OCI-LY3 (cell line): ENCODE data around the gene SUCLA2.

Experiments used
- H2AFZ ChIP-seq: fragments of 200-600, 300-600 bp; shearing (Covaris generic); 2 replicates; pipeline ENCODE4 v1.6.0; 2014; ENCODE audit warnings: antibody characterized with exemption, low read depth, low read length
- H3K27ac ChIP-seq: fragments of 200-600, 300-600 bp; sonication (generic); 2 replicates; pipeline ENCODE4 v1.5.1; 2014; ENCODE audit warnings: mild to moderate bottlenecking, low read length, moderate library complexity, mixed read lengths
- H3K27me3 ChIP-seq: fragments of 200-600, 300-600 bp; sonication (generic); 2 replicates; pipeline ENCODE4 v1.6.1; 2014; ENCODE audit warnings: low read depth, low read length, mixed read lengths
- H3K36me3 ChIP-seq: fragments of 200-600, 300-600 bp; sonication (generic); replicated peaks from 2 replicates; pipeline ENCODE3; 2014; ENCODE audit warnings: low read depth, low read length, mixed read lengths
- H3K4me1 ChIP-seq: fragments of 300-600, 200-600 bp; sonication (generic); 2 replicates; pipeline ENCODE4 v1.6.1; 2014; ENCODE audit warnings: low read length, mixed read lengths
- H3K4me2 ChIP-seq: fragments of 200-600, 300-600 bp; sonication (generic); 2 replicates; pipeline ENCODE4 v1.6.1; 2014; ENCODE audit warnings: low read length, mixed read lengths
- H3K4me3 ChIP-seq: fragments of 300-600, 200-600 bp; sonication (generic); 2 replicates; pipeline ENCODE4 v1.5.1; 2014; ENCODE audit warnings: antibody characterized with exemption, mild to moderate bottlenecking, low read length, moderate library complexity
- H3K79me2 ChIP-seq: fragments of 300-600, 200-600 bp; shearing (Covaris generic); 2 replicates; pipeline ENCODE4 v1.6.1; 2014; ENCODE audit warnings: mild to moderate bottlenecking, low read length, mixed read lengths
- H3K9ac ChIP-seq: fragments of 300-600, 200-600 bp; shearing (Covaris generic); 2 replicates; pipeline ENCODE4 v1.6.0; 2014; ENCODE audit warnings: mild to moderate bottlenecking, low read length, moderate library complexity
- H3K9me3 ChIP-seq: fragments of 200-600, 300-600 bp; shearing (Covaris generic); 2 replicates; pipeline ENCODE4 v1.6.1; 2014; ENCODE audit warnings: low read length, mixed read lengths; ENCODE audit not compliant: insufficient read depth
- H4K20me1 ChIP-seq: fragments of 200-600, 300-600 bp; sonication (generic); 2 replicates; pipeline ENCODE4 v1.6.1; 2016; ENCODE audit warnings: low read length, mixed read lengths; ENCODE audit not compliant: insufficient read depth
- EZH2phosphoT487 ChIP-seq: fragments of 200-600 bp; shearing (Covaris generic); IDR thresholded peaks from 2 replicates; pipeline ENCODE4 v1.6.1; 2018; ENCODE audit warnings: antibody characterized with exemption, mixed run types, low read depth
- TF ChIP-seq, protein P1 (sequence below): fragments of 200-600, 300-600 bp; sonication (generic); IDR thresholded peaks from 2 replicates; pipeline ENCODE4 v1.5.1; 2014; ENCODE audit warnings: antibody characterized with exemption, low read length, low read depth

Gene SUCLA2

GRCh38 chr13:47976325-47976724, 24.7 kb downstream of the SUCLA2 start:
- Histone ChIP-seq H3K4me2 (no peak overlapping the region), H3K79me2 (peaks cover 4% of the 10 kb centered on the region; the same call in 1 of the 2 replicates), H3K4me3 (no peak overlapping the region), H2AFZ (no peak overlapping the region), H3K9me3 (peaks cover 3% of the 10 kb centered on the region; the same call in 1 of the 2 replicates), H3K36me3 (peaks cover 40% of the 10 kb centered on the region), H3K4me1 (no peaks in the 10 kb centered on the region), H3K27me3 (no peaks in the 10 kb centered on the region), H3K9ac (no peak overlapping the region), H3K27ac (no peak overlapping the region), H4K20me1 (no peaks in the 10 kb centered on the region)
- TF ChIP-seq EZH2phosphoT487: no peak
- TF ChIP-seq, protein P1, sequence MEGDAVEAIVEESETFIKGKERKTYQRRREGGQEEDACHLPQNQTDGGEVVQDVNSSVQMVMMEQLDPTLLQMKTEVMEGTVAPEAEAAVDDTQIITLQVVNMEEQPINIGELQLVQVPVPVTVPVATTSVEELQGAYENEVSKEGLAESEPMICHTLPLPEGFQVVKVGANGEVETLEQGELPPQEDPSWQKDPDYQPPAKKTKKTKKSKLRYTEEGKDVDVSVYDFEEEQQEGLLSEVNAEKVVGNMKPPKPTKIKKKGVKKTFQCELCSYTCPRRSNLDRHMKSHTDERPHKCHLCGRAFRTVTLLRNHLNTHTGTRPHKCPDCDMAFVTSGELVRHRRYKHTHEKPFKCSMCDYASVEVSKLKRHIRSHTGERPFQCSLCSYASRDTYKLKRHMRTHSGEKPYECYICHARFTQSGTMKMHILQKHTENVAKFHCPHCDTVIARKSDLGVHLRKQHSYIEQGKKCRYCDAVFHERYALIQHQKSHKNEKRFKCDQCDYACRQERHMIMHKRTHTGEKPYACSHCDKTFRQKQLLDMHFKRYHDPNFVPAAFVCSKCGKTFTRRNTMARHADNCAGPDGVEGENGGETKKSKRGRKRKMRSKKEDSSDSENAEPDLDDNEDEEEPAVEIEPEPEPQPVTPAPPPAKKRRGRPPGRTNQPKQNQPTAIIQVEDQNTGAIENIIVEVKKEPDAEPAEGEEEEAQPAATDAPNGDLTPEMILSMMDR: no peak

GRCh38 chr13:47964863-47965262, 36.2 kb downstream of the SUCLA2 start:
- TF ChIP-seq EZH2phosphoT487: no peak
- TF ChIP-seq, protein P1: no peak
- Histone ChIP-seq H3K9ac (no peak overlapping the region), H3K9me3 (peaks cover 26% of the 10 kb centered on the region), H3K36me3 (peaks cover 59% of the 10 kb centered on the region), H3K79me2 (no peaks in the 10 kb centered on the region), H4K20me1 (no peaks in the 10 kb centered on the region), H3K4me2 (no peak overlapping the region), H3K4me3 (no peak overlapping the region), H3K27ac (no peak overlapping the region), H3K4me1 (no peaks in the 10 kb centered on the region), H2AFZ (no peak overlapping the region), H3K27me3 (no peaks in the 10 kb centered on the region)

GRCh38 chr13:47962237-47962636, 38.8 kb downstream of the SUCLA2 start:
- no peak overlapping the region for H3K4me3 ChIP-seq
- H3K27me3 ChIP-seq: no peaks in the 10 kb centered on the region
- peaks cover 48% of the 10 kb centered on the region for H3K9me3 ChIP-seq
- H3K36me3 ChIP-seq: peaks cover 78% of the 10 kb centered on the region
- no peak overlapping the region for H3K9ac ChIP-seq
- H2AFZ ChIP-seq: no peak overlapping the region
- H3K4me1 ChIP-seq: no peaks in the 10 kb centered on the region
- TF ChIP-seq EZH2phosphoT487: no peak
- TF ChIP-seq, protein P1: no peak
- H3K4me2 ChIP-seq: no peak overlapping the region
- H3K79me2 ChIP-seq: no peaks in the 10 kb centered on the region
- no peaks in the 10 kb centered on the region for H4K20me1 ChIP-seq
- H3K27ac ChIP-seq: no peak overlapping the region

GRCh38 chr13:47959468-47960247, 41.4 kb downstream of the SUCLA2 start:
- no peaks in the 10 kb centered on the region for H3K27me3 ChIP-seq

More at GRCh38 chr13:47959468-47960247, 41.4 kb downstream of the SUCLA2 start:
- no peaks in the 10 kb centered on the region for H3K79me2 ChIP-seq
- no peak overlapping the region for H3K27ac ChIP-seq
- TF ChIP-seq EZH2phosphoT487: no peak
- TF ChIP-seq, protein P1: no peak
- H3K9ac ChIP-seq: no peak overlapping the region
- H3K9me3 ChIP-seq: peaks cover 63% of the 10 kb centered on the region
- no peak overlapping the region for H3K4me2 ChIP-seq
- H4K20me1 ChIP-seq: no peaks in the 10 kb centered on the region
- peaks cover 90% of the 10 kb centered on the region for H3K36me3 ChIP-seq
- no peak overlapping the region for H3K4me3 ChIP-seq
- H2AFZ ChIP-seq: no peak overlapping the region
- peaks cover 7% of the 10 kb centered on the region for H3K4me1 ChIP-seq
